HG02588 (cell line): ENCODE data around the gene PLXNA2.

Source experiments
- ATAC-seq: cut with Tn5 transposase; IDR thresholded peaks from one replicate; pipeline ENCODE4 v1.9.1; 2021; ENCODE audit warnings: mild to moderate bottlenecking, moderate library complexity; ENCODE audit not compliant: unreplicated experiment

Gene PLXNA2

DNA sequence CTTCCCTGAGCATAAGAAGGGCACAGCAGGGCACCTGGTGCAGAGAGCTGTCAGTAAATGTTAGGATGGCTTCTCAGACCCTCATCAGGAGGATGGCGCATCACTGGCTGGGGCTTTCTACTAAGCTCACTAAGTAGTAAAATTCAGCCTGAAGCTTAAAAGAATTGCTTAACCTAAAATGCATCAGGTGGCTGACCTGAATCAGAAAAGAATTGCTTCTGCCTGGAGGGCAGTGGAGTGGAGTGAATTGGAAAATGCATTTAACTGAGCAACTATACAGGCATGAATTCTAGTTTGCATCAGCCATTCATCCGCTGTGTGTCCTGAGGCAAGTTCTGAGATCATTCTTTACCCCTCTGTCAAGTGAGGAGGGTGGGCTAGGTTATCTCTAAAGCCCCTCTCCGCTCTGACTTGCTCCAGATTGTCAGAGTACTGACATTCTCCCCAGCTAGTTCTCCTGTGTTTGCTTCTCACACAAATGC, 191.2 kb downstream of the PLXNA2 start:
- no peak for ATAC-seq

- no peak for ATAC-seq
These were observed 192.0 kb downstream of the PLXNA2 start for GRCh38 chr1:208052135-208052534.

- ATAC-seq, result no peak
These were observed 192.5 kb downstream of the PLXNA2 start for GRCh38 chr1:208051651-208052050.

GRCh38 chr1:208048904-208049303, 195.3 kb downstream of the PLXNA2 start:
- ATAC-seq, result no peak

DNA sequence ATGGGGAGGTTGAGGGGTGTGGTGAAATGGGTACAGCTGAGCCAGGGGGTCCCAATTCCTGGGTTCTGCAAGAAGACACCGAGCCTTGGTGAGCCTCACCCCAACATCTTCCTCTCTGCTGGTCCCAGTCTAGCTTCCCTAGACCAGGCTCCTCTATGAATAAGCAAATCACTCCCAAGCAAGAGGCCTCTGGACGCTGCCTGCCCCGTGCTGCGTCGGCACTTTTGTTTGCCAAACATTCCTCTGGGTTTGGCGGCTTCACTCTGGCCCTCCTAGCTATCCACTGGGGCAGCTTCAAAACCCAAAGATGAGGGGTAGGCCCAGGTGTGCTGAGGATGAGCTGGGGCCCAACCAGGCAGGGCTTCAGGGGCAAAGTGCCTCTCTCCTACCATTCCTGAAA, 196.2 kb downstream of the PLXNA2 start:
- ATAC-seq, result no peak

GRCh38 chr1:208047476-208047934, 196.7 kb downstream of the PLXNA2 start:
- no peak for ATAC-seq

DNA sequence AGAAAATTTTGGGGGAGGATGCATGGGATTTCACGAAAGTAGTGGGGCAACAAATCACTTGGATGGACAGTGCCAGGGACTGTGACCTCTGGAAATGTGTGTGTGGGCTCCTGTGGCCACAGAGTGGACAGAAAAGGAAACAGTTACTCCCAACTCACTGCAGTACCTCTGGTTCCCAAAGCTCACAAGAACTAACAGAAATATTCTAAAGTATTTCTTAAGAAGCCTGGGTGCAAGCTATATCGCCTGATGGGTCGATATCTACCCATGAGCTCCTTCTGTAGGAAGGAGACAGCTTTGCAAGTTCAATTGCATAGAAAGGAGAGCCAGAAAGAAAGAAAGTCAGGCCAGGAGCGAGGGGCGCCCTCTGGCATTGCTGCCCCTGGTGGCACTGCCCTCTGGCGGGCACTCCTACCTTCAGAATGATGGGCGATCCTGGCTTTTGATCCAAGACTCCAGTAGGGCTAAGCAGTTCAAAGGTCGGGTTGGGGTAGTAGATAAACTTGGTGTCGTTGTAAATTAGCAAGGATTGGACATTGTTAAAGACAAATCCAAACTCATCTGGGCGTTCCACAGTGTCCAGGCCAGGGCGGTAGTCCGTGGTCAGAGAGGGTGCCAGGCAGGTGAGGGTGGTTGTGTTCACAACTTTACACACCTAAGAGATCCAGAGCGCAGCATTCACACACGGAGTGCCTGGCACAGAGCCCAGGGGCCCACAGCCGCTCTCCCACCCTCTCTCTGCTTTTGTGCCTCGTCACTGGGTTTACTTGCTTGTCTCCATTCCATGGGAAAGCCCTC, 198.5 kb downstream of the PLXNA2 start:
- ATAC-seq, result no peak

GRCh38 chr1:208044589-208045462, 199.4 kb downstream of the PLXNA2 start:
- no peak for ATAC-seq

DNA sequence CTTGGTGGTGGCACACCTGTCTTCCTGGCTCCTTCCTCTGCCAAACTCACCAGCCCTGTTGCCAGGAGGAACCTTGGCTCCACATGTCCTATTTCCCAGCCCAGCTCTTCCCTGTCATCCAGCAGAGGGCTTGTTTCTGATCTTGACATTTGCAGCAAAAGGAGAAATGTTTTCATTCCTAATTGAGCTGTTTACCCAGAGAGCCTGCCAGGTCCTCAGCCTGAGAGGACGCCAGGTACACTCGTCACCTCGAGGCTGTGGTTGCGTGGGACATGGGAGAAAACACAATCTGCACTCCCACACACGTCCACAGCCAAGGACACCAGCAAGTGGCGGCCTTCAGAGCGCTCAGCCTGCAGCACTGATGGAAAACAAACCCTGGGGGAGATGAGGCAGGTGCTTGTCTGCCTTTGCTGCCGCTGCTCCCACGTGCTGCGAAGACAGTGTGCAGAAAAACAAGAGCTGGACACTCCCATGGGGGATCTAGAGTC, 200.4 kb downstream of the PLXNA2 start:
- no peak for ATAC-seq

- ATAC-seq, result no peak
These were observed 201.3 kb downstream of the PLXNA2 start for GRCh38 chr1:208042868-208043267.

DNA sequence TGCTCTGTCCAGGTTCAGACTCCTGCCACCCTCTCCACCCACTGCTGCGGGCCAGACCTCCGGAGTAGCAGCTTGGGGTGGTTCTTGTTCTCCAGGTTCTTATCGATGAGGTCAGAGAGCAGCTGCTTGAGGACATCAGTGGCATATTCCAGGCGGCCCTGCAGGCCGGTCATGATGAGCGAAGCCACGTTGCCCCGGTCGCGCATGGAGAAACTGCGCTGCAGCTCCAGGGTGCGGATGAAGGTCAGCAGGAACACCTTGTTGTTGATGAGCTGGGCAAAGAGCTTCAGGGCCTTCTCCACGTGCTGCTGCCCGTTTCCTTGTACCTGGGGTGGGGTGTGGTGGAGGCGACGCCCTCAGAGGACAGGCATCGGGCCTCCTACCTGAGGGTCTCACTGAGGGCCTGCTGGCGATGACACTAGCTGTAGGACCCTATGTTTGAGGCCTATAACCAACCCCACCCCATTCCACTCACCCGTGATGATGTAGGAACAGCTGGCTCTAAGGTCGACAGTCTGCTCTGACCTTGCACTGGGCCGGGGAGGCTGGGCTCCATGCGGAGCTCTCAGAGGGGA, 202.1 kb downstream of the PLXNA2 start:
- ATAC-seq, result no peak

GRCh38 chr1:208041505-208041904, 202.7 kb downstream of the PLXNA2 start:
- no peak for ATAC-seq

DNA sequence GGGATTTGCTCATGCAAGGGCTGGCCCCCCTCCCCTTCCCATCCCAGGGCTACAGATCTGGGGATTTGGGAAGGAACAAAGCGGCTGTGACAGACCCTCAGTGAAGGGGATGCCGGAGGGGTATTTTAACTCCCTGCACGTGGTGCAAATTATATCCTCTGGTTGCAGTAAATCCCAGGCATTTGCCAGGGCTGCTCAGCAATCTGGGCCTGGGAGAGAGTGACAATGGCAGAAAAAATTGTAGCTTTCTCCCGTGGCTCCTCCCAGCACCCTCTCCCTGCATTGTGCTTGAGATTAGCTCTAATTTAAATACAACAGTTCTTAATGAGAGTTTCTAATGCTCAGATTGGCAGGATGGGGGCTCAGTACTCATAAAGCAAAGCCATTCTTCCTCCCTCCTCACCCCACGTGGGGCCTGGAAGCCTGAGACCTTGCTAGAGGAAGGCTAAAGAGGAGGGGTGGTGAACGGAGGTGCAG, 203.3 kb downstream of the PLXNA2 start:
- no peak for ATAC-seq

DNA sequence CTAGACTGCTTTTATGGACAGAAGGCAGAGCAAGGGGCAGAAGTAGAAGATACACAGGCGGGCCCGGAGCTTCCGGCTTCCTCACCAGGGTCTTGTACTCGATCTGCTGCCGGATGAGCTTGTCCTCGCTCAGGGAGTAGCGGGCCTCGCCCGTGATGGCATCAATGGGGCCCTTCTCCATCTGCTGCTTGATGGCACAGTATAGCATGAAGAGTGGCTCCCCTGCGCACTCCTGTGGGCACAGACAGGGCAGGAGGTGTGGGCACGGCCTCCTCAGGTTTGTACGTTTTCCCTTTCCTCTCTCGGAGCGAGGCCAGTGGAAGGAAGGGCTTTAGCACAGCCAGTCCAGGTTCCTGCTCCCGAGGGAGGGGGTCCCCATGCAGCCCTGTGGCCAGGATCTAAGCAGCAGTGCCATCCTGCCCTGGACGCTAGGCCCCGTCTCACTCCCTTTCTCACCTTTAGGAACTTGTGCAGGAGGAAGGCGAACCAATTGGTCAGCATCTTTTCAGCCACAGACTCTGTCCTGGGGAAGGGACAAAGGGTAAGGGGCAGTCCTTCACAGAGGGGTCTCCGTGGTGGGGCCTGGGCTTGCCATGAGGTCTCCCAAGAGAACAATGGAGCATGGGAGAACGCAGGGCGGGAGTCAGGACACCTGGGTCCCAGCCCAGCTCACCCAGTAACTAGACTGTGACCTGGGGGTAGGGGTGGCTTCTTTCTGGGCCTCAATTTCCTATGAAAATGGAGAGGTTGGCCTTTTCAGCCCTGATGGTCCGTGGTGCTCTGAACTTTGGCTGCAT, 204.4 kb downstream of the PLXNA2 start:
- ATAC-seq, result no peak

DNA sequence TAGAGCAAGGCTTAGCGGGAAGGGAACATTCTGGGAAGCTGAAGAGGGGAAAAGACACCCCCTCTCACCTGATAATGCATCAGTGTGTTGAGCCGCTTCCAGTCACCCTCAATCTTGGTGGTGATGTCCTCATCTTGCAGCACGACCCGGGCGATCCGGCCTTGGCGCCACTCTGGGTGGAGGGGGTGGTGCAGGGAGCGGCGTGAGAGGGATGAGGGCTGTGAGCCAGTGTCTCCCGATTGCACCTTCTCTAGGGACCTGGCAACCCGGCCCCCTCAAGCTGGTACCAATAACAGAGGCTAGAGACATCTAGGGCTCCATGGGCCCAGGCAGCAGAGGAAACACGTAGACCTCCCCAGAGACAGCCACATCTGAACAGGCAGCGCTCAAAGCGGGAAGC, 205.9 kb downstream of the PLXNA2 start:
- no peak for ATAC-seq

DNA sequence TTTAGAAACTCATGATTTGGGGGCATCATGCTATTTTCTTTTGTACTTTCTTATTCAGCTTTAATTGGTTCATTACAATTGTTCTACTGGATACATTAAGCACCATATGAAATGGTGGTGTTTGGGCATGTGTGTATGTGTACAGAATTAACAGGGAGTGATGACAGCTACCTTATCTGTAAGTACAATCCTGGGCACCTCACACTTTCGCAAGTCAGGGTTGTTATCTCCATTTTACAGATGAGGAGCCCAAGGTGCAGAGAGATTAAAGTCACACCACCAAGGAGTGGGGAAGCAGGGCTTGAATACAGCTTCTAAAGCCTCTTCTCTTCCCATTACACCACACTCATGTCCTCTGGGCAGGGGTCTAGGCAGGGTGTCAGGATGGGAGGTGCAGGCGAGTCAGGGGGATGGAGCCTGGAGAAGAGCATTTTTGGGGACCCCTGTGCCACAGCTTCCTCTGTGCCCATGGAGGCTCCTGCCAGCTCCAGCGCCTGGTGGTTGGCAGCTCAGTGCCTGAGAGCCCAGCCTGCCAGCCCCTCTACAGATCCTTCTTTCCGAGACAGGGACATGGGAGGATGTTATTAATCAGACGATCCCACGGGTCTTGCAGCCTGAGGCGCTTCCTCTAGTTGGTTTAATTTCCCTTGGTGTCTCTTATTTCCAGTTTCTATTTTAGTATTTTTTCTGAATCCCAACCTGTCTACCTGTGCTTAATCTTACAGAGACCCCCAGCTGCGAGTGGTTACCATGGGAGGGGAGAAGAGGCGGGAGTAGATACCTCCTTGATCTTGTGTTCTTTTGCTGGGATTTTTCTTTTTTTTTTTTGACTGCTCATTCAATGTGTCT, 207.0 kb downstream of the PLXNA2 start:
- ATAC-seq, result no peak

DNA sequence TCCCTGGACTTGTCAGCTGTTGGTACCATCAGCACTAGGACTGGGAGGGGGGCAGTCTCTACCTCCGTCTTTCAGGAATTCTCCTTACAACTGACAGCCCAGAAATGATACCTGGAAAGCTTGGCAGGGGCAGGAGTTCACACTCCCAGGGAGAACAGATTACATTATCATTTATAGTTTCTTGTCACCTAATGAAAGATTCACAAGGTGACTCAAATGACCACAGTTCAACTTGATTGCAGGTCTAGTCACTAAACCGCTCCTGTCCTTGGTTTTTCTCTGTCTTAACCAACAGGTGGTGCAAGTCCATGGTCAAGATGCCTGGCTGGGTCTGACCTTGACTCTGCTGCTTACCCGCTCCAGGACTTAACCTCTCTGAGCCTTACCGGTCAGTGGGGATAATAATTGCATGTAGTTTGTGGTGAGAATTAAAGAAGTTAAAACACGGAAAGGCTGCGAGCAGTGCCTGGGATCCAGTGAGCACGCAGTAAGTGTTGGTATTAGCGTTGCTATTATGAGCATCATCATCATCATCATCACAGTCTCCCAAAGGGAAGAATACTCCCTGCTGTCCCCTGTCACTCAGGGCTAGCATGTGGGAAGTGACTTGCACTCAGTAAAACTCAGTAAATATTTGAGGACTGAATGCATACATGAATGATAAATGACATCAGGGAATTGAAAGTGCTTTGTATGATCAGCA, 207.9 kb downstream of the PLXNA2 start:
- no peak for ATAC-seq

DNA sequence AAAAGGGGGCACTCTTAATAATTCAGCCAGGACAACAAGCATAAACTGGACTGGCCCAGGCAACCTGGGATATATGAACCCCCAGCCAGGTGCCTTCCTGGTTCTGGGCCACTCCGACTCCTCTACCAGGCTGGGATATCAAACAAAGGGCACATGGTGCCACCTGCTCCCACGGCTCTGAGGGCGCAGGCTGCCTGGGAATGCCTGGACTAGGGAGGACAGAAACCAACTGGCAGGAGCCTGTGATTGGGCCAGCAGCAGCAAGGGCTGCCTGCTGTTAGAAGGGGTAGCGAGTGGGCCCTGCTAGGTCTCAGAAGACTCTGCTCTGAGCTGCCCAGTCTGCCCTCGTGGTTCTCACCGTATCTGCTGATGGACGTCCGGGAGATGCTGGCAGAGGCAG, 210.0 kb downstream of the PLXNA2 start:
- no peak for ATAC-seq

DNA sequence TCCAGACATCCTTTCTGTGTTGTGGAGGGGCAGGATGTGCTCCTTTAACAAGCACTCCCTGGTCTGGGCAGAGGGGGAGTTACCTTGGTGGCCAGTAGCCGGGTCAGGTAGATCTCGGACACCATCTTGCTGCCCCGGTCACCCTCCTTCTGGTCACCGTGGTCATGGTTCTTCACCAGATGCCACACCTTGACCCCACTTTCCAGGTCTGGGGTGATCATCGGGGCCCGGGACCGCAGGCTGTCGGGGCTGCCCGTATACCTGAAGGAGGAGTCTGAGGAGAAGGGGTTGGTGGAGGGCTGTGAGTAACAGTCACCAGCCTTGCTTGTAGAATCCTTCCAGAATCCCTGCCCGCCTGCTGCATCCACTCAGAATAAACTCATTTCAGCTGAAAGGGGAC, 210.9 kb downstream of the PLXNA2 start:
- no peak for ATAC-seq
